ENCODE results near the gene SCRT2. TPM values are rescaled to one million over a fixed set of nuclear protein-coding genes. Genes with fewer than 3 reads are reported as not detected.

The SCRT2 gene
- total and polyA plus RNA-seq, 9 of the 15 experiments (the other 6 are each of a cell fraction or from before 2014, with no cell fraction given) = 0.04 to 0.75 (median 0.13) TPM; not detected in 2

GRCh38 chr20:703006-703405 lies 27.4 kb upstream of the SCRT2 start (continued):
- TF ChIP-seq UBTF (IDR thresholded peaks at IDR 0.05; ENCODE audit: borderline replicate concordance in 1 of 2, low read depth in 2 of 2, low read length in 2 of 2) (no peak), ZNF354B (CRISPR knock-in tag; IDR thresholded peaks at IDR 0.05) (no peak), CBX2 (IDR thresholded peaks at IDR 0.05; ENCODE audit: insufficient read depth, low read length, poor library complexity, severe bottlenecking) (no peak), CHD1 (IDR thresholded peaks at IDR 0.05; ENCODE audit: low read length) (no peak), LCOR (CRISPR knock-in tag; IDR thresholded peaks at IDR 0.05) (no peak), ZNF143 (CRISPR knock-in tag; IDR thresholded peaks at IDR 0.05) (no peak), HEY1 (CRISPR knock-in tag; IDR thresholded peaks at IDR 0.05; ENCODE audit: borderline replicate concordance) (no peak), GTF2B (IDR thresholded peaks at IDR 0.05; ENCODE audit: extremely low read depth, insufficient read length) (no peak), TGIF2 (CRISPR knock-in tag; IDR thresholded peaks at IDR 0.05) (no peak), GTF2A2 (tag; IDR thresholded peaks at IDR 0.05) (no peak), ZNF280A (IDR thresholded peaks at IDR 0.05; ENCODE audit: low read depth, partially characterized antibody) (no peak), NKRF (IDR thresholded peaks at IDR 0.05; ENCODE audit: borderline replicate concordance) (no peak), MITF (IDR thresholded peaks at IDR 0.05) (no peak), CREB5 (CRISPR knock-in tag; IDR thresholded peaks at IDR 0.05) (no peak), ZFX (CRISPR knock-in tag; IDR thresholded peaks at IDR 0.05) (no peak), ZNF140 (CRISPR knock-in tag; IDR thresholded peaks at IDR 0.05) (no peak), RFX5 (IDR thresholded peaks at IDR 0.05; ENCODE audit: low read depth, low read length) (no peak)

Data from K562 (cell line).